Fibroblast of skin of back (primary cell): ENCODE measurements around the gene ZNF709. TPM values are rescaled to one million over a fixed set of nuclear protein-coding genes. Genes with fewer than 3 reads are reported as not detected.
"Not testable (repeated sequence)": the region's sequence is repeated elsewhere in the genome, so short reads cannot be mapped to it uniquely, and the experiment has no call there.

Experiments used
- DNase-seq: peaks from one replicate; pipeline ENCODE4 v3.0.0-alpha.2; 2013
- polyA plus RNA-seq, 2 experiments: library from polyadenylated mRNA; unstranded; fragments of 120-200 nt; gene quantifications; one replicate each; pipeline ENCODE4 v1.2.1, GENCODE V29; 2013; ENCODE audit not compliant: insufficient read length in 2 of 2

Gene ZNF709
- polyA plus RNA-seq (2013, experiment 1 of 2; ENCODE audit: insufficient read length), result 1.2 TPM
- 0.91 TPM for polyA plus RNA-seq (2013, experiment 2 of 2; ENCODE audit: insufficient read length)

- DNase-seq, result peak; percentile 83
Measured at GRCh38 chr19:12484371-12485051, at the start of gene ZNF709. TSS of gene ZNF709 (minus strand) at chr19:12484816. CDS start at chr19:12484657, 159 bp downstream.

GRCh38 chr19:12527034-12527836 lies 42.6 kb upstream of the ZNF709 start:
- DNase-seq, result peak; percentile 32

- DNase-seq, result no peak
Measured at GRCh38 chr19:12526542-12526941, 41.9 kb upstream of the ZNF709 start.

GRCh38 chr19:12521996-12522395 lies 37.4 kb upstream of the ZNF709 start:
- no peak for DNase-seq

- no peak for DNase-seq
Measured at GRCh38 chr19:12513531-12514061, 29.0 kb upstream of the ZNF709 start.

GRCh38 chr19:12497032-12497431 lies 12.4 kb upstream of the ZNF709 start:
- DNase-seq, result no peak

- no peak for DNase-seq
Measured at GRCh38 chr19:12496480-12496879, 11.9 kb upstream of the ZNF709 start.

- DNase-seq, result peak; percentile 91
Measured at GRCh38 chr19:12495002-12495802, 10.6 kb upstream of the ZNF709 start.

- no peak for DNase-seq
Measured at GRCh38 chr19:12494260-12494860, 9.7 kb upstream of the ZNF709 start.

GRCh38 chr19:12486265-12486783 lies 1.7 kb upstream of the ZNF709 start:
- not testable (repeated sequence) for DNase-seq

- DNase-seq, result no peak
Measured at GRCh38 chr19:12485571-12485970, 955 bp upstream of the ZNF709 start.

GRCh38 chr19:12485052-12485416 lies 418 bp upstream of the ZNF709 start:
- DNase-seq, result no peak

- no peak for DNase-seq
Measured at GRCh38 chr19:12484011-12484370, 625 bp downstream of the ZNF709 start.

- no peak for DNase-seq
Measured at GRCh38 chr19:12482509-12482886, 2.1 kb downstream of the ZNF709 start.

GRCh38 chr19:12481781-12482508 lies 2.7 kb downstream of the ZNF709 start:
- no peak for DNase-seq

- no peak for DNase-seq
Measured at GRCh38 chr19:12478234-12478941, 6.2 kb downstream of the ZNF709 start.

- not testable (repeated sequence) for DNase-seq
Measured at GRCh38 chr19:12467651-12468050, 17.0 kb downstream of the ZNF709 start.

GRCh38 chr19:12465211-12465610 lies 19.4 kb downstream of the ZNF709 start:
- DNase-seq, result no peak

- no peak for DNase-seq
Measured at GRCh38 chr19:12464769-12465168, 19.8 kb downstream of the ZNF709 start.

GRCh38 chr19:12464139-12464538 lies 20.5 kb downstream of the ZNF709 start:
- DNase-seq, result not testable (repeated sequence)

- no peak for DNase-seq
Measured at GRCh38 chr19:12453495-12453894, 31.1 kb downstream of the ZNF709 start.
